Measurements from ENCODE around the gene F7. TPM values are rescaled to one million over a fixed set of nuclear protein-coding genes. Genes with fewer than 3 reads are reported as not detected.

The F7 gene
- polyA plus RNA-seq, 1 donor = 38.1 TPM

DNA sequence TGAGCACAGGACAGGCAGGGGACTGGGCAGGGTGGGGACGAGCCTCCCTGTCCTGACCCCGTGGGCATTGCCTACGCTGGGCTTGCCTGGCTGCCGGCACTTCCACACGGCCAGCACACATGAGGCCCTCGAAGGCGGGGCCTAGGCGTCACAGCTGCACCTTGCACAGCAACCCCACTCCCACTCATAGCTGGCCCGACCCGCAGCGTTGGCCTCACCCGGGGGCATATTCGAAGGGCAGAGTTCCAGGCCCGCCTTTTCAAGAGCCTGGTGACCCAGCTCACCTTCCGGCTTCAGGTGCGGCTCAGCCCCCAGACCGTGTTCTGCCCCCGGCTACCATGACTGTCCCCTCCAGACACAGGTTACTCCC is 36.0 kb downstream of the F7 start:
- H3K27ac ChIP-seq (ENCODE audit: low read length) = no peak overlapping the region
- WGBS (ENCODE audit: insufficient coverage, low lambda C conversion rate) = no CpG with 5 or more reads among the region's 18 CpGs
- no peaks in the 10 kb centered on the region for H3K9me3 ChIP-seq (ENCODE audit: control insufficient read depth, low read depth, low read length)
- H3K27me3 ChIP-seq (ENCODE audit: control insufficient read depth, insufficient read depth, low read length) = no peaks in the 10 kb centered on the region
- H3K4me1 ChIP-seq (ENCODE audit: control insufficient read depth, insufficient read depth, low read length) = peaks cover 7% of the 10 kb centered on the region
- peaks cover 27% of the 10 kb centered on the region for H3K36me3 ChIP-seq (ENCODE audit: control insufficient read depth, insufficient read depth, low read length)
- H3K4me3 ChIP-seq (ENCODE audit: low read length) = no peak overlapping the region
- no peak for DNase-seq

DNA sequence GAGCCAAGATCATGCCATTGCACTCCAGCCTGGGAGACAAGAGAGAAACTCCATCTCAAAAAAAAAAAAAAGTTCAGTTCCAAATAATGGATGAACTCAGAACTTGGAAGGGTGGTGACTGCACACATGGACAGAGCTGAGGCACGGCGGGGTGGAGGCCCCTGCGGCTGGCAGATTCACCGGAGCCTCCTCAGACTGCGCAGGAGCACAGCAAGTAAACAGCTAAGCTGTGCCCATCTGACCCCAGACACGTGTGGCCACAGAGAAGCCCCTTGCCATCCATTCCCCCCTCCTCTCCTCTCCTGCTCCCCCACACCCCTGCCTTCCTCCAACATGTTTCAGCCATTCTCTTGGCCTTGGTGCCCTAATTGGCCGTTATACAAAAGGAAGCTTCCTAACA is 37.3 kb downstream of the F7 start:
- H3K27ac ChIP-seq (ENCODE audit: low read length) = no peak overlapping the region
- H3K27me3 ChIP-seq (ENCODE audit: control insufficient read depth, insufficient read depth, low read length) = no peaks in the 10 kb centered on the region
- H3K36me3 ChIP-seq (ENCODE audit: control insufficient read depth, insufficient read depth, low read length) = peaks cover 27% of the 10 kb centered on the region
- H3K9me3 ChIP-seq (ENCODE audit: control insufficient read depth, low read depth, low read length) = no peaks in the 10 kb centered on the region
- no CpG with 5 or more reads among the region's 7 CpGs for WGBS (ENCODE audit: insufficient coverage, low lambda C conversion rate)
- H3K4me3 ChIP-seq (ENCODE audit: low read length) = no peak overlapping the region
- DNase-seq = no peak
- peaks cover 4% of the 10 kb centered on the region for H3K4me1 ChIP-seq (ENCODE audit: control insufficient read depth, insufficient read depth, low read length)

DNA sequence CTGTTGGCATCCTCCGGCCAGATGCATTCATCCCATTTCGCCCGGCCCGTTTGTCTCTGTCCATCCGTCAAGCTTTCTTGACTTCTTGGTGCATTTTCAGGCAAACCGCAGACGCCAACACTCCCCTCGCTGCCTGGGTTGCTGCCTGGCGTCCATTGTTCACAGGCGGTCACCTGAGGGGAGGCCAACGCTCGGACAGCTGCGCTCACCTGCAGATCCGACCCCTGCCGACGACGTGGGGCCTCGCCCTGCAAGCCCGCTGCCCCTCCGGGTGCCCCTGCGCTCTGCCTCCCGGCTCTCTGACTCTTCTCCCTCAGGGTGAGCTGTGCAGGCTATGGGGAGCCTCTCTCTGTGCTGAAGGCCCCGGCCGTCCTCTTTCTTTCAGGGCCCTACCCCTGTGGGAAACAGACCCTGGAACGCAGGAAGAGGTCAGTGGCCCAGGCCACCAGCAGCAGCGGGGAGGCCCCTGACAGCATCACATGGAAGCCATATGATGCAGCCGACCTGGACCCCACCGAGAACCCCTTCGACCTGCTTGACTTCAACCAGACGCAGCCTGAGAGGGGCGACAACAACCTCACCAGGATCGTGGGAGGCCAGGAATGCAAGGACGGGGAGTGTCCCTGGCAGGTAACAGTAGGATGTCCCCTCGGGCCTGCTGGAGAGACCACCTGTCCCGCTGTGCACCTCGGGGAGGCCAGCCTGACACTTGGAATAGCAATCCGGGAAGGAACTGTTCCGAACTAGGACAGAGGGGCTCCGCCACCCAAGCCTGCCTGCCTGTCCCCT is 38.1 kb downstream of the F7 start:
- no peak overlapping the region for H3K4me3 ChIP-seq (ENCODE audit: low read length)
- WGBS (ENCODE audit: insufficient coverage, low lambda C conversion rate) = no CpG with 5 or more reads among the region's 39 CpGs
- no peak for DNase-seq
- H3K27me3 ChIP-seq (ENCODE audit: control insufficient read depth, insufficient read depth, low read length) = no peaks in the 10 kb centered on the region
- H3K4me1 ChIP-seq (ENCODE audit: control insufficient read depth, insufficient read depth, low read length) = peaks cover 4% of the 10 kb centered on the region
- no peak overlapping the region for H3K27ac ChIP-seq (ENCODE audit: low read length)
- H3K9me3 ChIP-seq (ENCODE audit: control insufficient read depth, low read depth, low read length) = no peaks in the 10 kb centered on the region
- H3K36me3 ChIP-seq (ENCODE audit: control insufficient read depth, insufficient read depth, low read length) = peaks cover 27% of the 10 kb centered on the region

DNA sequence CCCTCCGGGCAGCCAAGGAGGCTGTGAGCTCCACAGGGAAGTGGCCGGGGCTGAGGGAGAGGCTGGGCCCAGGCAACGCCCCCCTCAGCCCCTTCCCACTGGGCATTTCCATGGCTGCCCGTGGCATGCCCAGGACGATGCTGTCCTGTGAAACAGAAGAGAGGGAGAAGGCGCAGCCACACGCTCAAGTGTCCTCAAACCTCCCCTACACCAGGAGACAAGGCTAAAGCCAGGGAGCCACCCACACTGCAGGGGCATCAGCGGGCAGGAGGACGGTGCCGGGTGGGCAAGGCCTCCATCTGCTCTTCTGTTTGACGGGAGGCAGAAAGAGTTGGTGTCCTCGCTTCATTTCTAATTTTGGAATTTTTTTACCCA is 38.7 kb downstream of the F7 start:
- H3K27ac ChIP-seq (ENCODE audit: low read length) = no peak overlapping the region
- WGBS (ENCODE audit: insufficient coverage, low lambda C conversion rate) = no CpG with 5 or more reads among the region's 12 CpGs
- H3K4me3 ChIP-seq (ENCODE audit: low read length) = no peak overlapping the region
- peaks cover 27% of the 10 kb centered on the region for H3K36me3 ChIP-seq (ENCODE audit: control insufficient read depth, insufficient read depth, low read length)
- H3K4me1 ChIP-seq (ENCODE audit: control insufficient read depth, insufficient read depth, low read length) = no peaks in the 10 kb centered on the region
- no peak for DNase-seq
- H3K27me3 ChIP-seq (ENCODE audit: control insufficient read depth, insufficient read depth, low read length) = no peaks in the 10 kb centered on the region
- no peaks in the 10 kb centered on the region for H3K9me3 ChIP-seq (ENCODE audit: control insufficient read depth, low read depth, low read length)

DNA sequence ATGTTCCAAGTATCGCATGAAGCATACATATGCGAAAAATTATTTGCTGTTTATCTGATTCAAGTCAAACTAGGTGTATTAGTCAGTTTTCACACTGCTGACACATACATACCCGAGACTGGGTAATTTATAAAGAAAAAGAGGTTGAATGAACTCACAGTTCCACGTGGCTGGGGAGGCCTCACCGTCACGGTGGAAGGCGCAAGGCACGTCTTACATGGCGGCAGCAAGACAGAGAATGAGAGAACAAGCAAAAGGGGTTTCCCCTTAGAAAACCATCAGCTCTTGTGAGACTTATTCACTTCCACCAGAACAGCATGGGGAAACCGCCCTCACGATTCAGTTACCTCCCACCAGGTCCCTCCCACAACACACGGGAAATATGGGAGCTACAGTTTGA is 39.9 kb downstream of the F7 start:
- no peak overlapping the region for H3K27ac ChIP-seq (ENCODE audit: low read length)
- no peaks in the 10 kb centered on the region for H3K27me3 ChIP-seq (ENCODE audit: control insufficient read depth, insufficient read depth, low read length)
- WGBS (ENCODE audit: insufficient coverage, low lambda C conversion rate) = 90% methylated on average over 2 of the region's 12 CpGs

DNA sequence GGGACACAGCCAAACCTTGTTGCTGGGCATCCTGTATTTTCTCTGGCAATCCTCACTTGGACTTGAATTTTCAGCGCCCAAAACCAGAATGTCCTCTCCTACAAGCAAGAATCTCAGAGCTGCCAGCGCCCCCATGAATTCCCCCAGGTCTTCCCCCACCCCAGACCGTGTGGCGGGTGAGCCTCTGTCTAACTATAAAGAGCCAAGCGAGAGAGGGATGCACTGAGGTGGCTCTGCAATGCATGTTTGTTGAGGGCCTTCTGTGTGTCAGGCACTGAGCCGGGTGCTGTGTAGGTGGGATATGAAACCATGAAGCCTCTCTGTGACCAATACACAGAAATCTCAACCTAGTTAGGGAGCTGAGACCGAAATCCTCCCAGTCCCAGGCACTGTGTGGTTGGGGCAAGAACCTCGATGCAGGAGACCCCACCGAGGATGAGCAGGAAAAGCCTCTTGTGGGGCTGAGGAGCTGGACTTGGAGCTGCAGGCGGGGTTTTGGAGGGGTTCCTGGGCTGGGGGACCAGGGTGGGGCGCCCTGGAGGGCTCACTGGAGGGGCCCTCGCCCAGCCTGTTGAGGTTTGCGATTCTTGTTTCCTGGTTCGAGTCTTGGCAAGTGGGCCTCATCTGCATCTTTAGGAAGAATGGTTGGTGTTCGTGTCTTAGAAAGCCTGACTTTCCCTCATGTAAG is 40.5 kb downstream of the F7 start:
- WGBS (ENCODE audit: insufficient coverage, low lambda C conversion rate) = no CpG with 5 or more reads among the region's 15 CpGs
- H3K27ac ChIP-seq (ENCODE audit: low read length) = no peak overlapping the region

More for the DNA sequence above, 39.9 kb downstream of the F7 start:
- Histone ChIP-seq H3K4me3 (ENCODE audit: low read length) (no peak overlapping the region), H3K4me1 (ENCODE audit: control insufficient read depth, insufficient read depth, low read length) (no peaks in the 10 kb centered on the region), H3K9me3 (ENCODE audit: control insufficient read depth, low read depth, low read length) (no peaks in the 10 kb centered on the region), H3K36me3 (ENCODE audit: control insufficient read depth, insufficient read depth, low read length) (peaks cover 24% of the 10 kb centered on the region)
- no peak for DNase-seq

DNA sequence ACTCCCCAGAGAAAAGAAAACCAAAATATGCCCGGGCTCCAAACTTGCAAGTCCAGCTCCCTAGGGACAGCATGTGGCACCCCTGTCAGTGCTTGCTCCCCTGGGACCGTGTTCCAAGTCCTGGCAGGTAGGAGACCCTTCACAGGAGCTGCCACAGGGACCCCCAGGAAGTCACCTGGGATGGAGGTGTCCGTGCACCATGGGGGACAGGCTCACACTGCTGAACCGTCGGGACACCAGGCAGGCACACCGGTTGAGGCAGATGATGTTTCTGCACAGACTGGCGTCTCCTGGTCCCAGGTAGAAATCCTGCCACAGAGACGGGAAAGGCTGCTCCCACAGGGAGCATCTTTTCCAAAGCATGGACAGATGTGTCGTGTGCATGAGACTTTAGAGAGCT is 41.2 kb downstream of the F7 start:
- Histone ChIP-seq H3K4me1 (ENCODE audit: control insufficient read depth, insufficient read depth, low read length) (no peaks in the 10 kb centered on the region), H3K27ac (ENCODE audit: low read length) (no peak overlapping the region), H3K36me3 (ENCODE audit: control insufficient read depth, insufficient read depth, low read length) (peaks cover 11% of the 10 kb centered on the region), H3K9me3 (ENCODE audit: control insufficient read depth, low read depth, low read length) (peaks cover under 1% of the 10 kb centered on the region), H3K27me3 (ENCODE audit: control insufficient read depth, insufficient read depth, low read length) (no peaks in the 10 kb centered on the region), H3K4me3 (ENCODE audit: low read length) (no peak overlapping the region)
- no peak for DNase-seq
- WGBS (ENCODE audit: insufficient coverage, low lambda C conversion rate) = no CpG with 5 or more reads among the region's 9 CpGs

More for the DNA sequence above, 40.5 kb downstream of the F7 start:
- Histone ChIP-seq H3K27me3 (ENCODE audit: control insufficient read depth, insufficient read depth, low read length) (no peaks in the 10 kb centered on the region), H3K4me3 (ENCODE audit: low read length) (no peak overlapping the region), H3K4me1 (ENCODE audit: control insufficient read depth, insufficient read depth, low read length) (no peaks in the 10 kb centered on the region), H3K9me3 (ENCODE audit: control insufficient read depth, low read depth, low read length) (no peaks in the 10 kb centered on the region), H3K36me3 (ENCODE audit: control insufficient read depth, insufficient read depth, low read length) (peaks cover 18% of the 10 kb centered on the region)
- DNase-seq = no peak

DNA sequence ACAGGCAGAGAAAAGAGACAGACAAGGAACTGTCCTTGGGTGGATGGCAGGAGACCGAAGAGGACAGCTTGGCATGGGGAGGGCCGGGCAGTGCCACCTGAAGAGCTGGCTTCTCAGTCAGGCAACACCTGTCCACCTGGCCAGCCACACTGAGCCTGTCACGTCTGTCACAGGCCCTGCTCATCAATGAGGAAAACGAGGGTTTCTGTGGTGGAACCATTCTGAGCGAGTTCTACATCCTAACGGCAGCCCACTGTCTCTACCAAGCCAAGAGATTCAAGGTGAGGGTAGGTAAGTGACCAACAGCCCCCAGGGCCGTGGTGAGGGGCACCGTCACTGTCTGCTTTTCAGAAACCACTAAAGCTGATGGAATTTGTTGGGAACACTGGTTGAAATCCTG is 41.6 kb downstream of the F7 start:
- DNase-seq = no peak
- Histone ChIP-seq H3K27ac (ENCODE audit: low read length) (no peak overlapping the region), H3K9me3 (ENCODE audit: control insufficient read depth, low read depth, low read length) (peaks cover 3% of the 10 kb centered on the region), H3K36me3 (ENCODE audit: control insufficient read depth, insufficient read depth, low read length) (peaks cover 10% of the 10 kb centered on the region), H3K4me1 (ENCODE audit: control insufficient read depth, insufficient read depth, low read length) (no peaks in the 10 kb centered on the region), H3K27me3 (ENCODE audit: control insufficient read depth, insufficient read depth, low read length) (peaks cover 3% of the 10 kb centered on the region), H3K4me3 (ENCODE audit: low read length) (no peak overlapping the region)
- WGBS (ENCODE audit: insufficient coverage, low lambda C conversion rate) = no CpG with 5 or more reads among the region's 8 CpGs

DNA sequence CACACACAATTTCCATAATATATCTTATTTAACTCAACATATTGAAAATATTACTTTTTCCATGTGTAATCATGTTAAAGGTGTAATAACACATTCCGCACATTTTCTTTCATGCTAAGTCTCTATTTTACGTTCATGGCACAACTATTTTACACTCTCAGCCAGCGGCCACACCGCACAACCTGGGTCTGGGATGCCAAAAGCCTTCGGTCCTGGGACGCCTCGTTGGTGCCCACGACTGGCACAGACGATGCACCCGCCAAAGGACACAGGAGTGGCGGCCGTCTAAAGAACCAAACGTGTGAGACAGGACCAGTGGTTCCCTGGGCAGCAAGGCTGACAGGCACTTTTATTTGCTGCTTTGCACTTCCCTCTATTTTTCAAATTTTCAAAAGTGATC is 42.8 kb downstream of the F7 start:
- H3K9me3 ChIP-seq (ENCODE audit: control insufficient read depth, low read depth, low read length) = peaks cover 3% of the 10 kb centered on the region
- H3K4me1 ChIP-seq (ENCODE audit: control insufficient read depth, insufficient read depth, low read length) = peaks cover 4% of the 10 kb centered on the region
- peaks cover 4% of the 10 kb centered on the region for H3K27me3 ChIP-seq (ENCODE audit: control insufficient read depth, insufficient read depth, low read length)
- H3K27ac ChIP-seq (ENCODE audit: low read length) = no peak overlapping the region
- WGBS (ENCODE audit: insufficient coverage, low lambda C conversion rate) = 96% methylated on average over 5 of the region's 13 CpGs
- no peak for DNase-seq
- no peak overlapping the region for H3K4me3 ChIP-seq (ENCODE audit: low read length)
- H3K36me3 ChIP-seq (ENCODE audit: control insufficient read depth, insufficient read depth, low read length) = peaks cover 7% of the 10 kb centered on the region

DNA sequence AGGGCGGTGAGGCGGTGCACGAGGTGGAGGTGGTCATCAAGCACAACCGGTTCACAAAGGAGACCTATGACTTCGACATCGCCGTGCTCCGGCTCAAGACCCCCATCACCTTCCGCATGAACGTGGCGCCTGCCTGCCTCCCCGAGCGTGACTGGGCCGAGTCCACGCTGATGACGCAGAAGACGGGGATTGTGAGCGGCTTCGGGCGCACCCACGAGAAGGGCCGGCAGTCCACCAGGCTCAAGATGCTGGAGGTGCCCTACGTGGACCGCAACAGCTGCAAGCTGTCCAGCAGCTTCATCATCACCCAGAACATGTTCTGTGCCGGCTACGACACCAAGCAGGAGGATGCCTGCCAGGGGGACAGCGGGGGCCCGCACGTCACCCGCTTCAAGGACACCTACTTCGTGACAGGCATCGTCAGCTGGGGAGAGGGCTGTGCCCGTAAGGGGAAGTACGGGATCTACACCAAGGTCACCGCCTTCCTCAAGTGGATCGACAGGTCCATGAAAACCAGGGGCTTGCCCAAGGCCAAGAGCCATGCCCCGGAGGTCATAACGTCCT is 43.4 kb downstream of the F7 start:
- Histone ChIP-seq H3K27ac (ENCODE audit: low read length) (no peak overlapping the region), H3K36me3 (ENCODE audit: control insufficient read depth, insufficient read depth, low read length) (peaks cover 2% of the 10 kb centered on the region), H3K9me3 (ENCODE audit: control insufficient read depth, low read depth, low read length) (peaks cover 3% of the 10 kb centered on the region), H3K4me3 (ENCODE audit: low read length) (no peak overlapping the region), H3K4me1 (ENCODE audit: control insufficient read depth, insufficient read depth, low read length) (peaks cover 6% of the 10 kb centered on the region), H3K27me3 (ENCODE audit: control insufficient read depth, insufficient read depth, low read length) (peaks cover 4% of the 10 kb centered on the region)
- 100% methylated on average over 3 of the region's 38 CpGs for WGBS (ENCODE audit: insufficient coverage, low lambda C conversion rate)
- DNase-seq = no peak
